Hepatocyte (in vitro differentiated cells): Measurements from ENCODE around the gene PLS3. TPM values are rescaled to one million over a fixed set of nuclear protein-coding genes. Genes with fewer than 3 reads are reported as not detected.
A peak's percentile ranks its signal among the peaks of the same experiment; 100 is the strongest.
"Not testable (repeated sequence)": the region's sequence is repeated elsewhere in the genome, so short reads cannot be mapped to it uniquely, and the experiment has no call there.

ENCODE experiments used
- DNase-seq: peaks from one replicate; pipeline ENCODE4 v3.0.0-alpha.2; 2016; ENCODE audit warnings: low spot score
- H2AFZ ChIP-seq: fragments of 200-600 bp; sonication (generic); 2 replicates; pipeline ENCODE4 v1.6.0; 2016; ENCODE audit warnings: antibody characterized with exemption, mild to moderate bottlenecking
- H3K27ac ChIP-seq: fragments of 200-600 bp; sonication (generic); 2 replicates; pipeline ENCODE4 v1.5.1; 2016; ENCODE audit warnings: mild to moderate bottlenecking
- H3K27me3 ChIP-seq: fragments of 200-600 bp; sonication (generic); 2 replicates; pipeline ENCODE4 v1.6.1; 2016
- H3K36me3 ChIP-seq: fragments of 200-600 bp; sonication (generic); replicated peaks from 2 replicates; pipeline ENCODE4 v1.5.1; 2016; ENCODE audit warnings: low read depth; ENCODE audit not compliant: insufficient read depth
- H3K4me1 ChIP-seq: fragments of 200-600 bp; sonication (generic); 2 replicates; pipeline ENCODE4 v1.5.1; 2016; ENCODE audit warnings: mild to moderate bottlenecking, moderate library complexity; ENCODE audit not compliant: insufficient read depth
- H3K4me2 ChIP-seq: fragments of 200-600 bp; sonication (generic); 2 replicates; pipeline ENCODE4 v1.6.0; 2016
- H3K4me3 ChIP-seq: fragments of 200-600 bp; sonication (generic); 2 replicates; pipeline ENCODE4 v1.5.1; 2016; ENCODE audit warnings: mild to moderate bottlenecking
- H3K79me2 ChIP-seq: fragments of 200-600 bp; sonication (generic); 2 replicates; pipeline ENCODE4 v1.6.0; 2017; ENCODE audit warnings: mild to moderate bottlenecking
- H3K9me2 ChIP-seq: fragments of 200-600 bp; sonication (generic); replicated peaks from 2 replicates; pipeline ENCODE4 v1.6.0; 2017; ENCODE audit warnings: mild to moderate bottlenecking; ENCODE audit not compliant: insufficient read depth
- H3K9me3 ChIP-seq: fragments of 200-600 bp; sonication (generic); 2 replicates; pipeline ENCODE4 v1.5.1; 2016; ENCODE audit warnings: low read depth, mild to moderate bottlenecking
- H4K20me1 ChIP-seq: fragments of 200-600 bp; sonication (generic); 2 replicates; pipeline ENCODE4 v1.6.0; 2016; ENCODE audit warnings: mild to moderate bottlenecking; ENCODE audit not compliant: insufficient read depth, poor library complexity, severe bottlenecking
- CTCF ChIP-seq: fragments of 200-600 bp; sonication (generic); IDR thresholded peaks from 2 replicates; pipeline ENCODE4 v1.5.1; 2016; ENCODE audit warnings: antibody characterized with exemption, mild to moderate bottlenecking; ENCODE audit not compliant: poor library complexity
- EZH2 ChIP-seq: fragments of 200-600 bp; sonication (generic); IDR thresholded peaks from 2 replicates; pipeline ENCODE4 v1.6.1; 2016; ENCODE audit warnings: antibody characterized with exemption, mild to moderate bottlenecking, borderline replicate concordance
- EZH2phosphoT487 ChIP-seq: fragments of 200-600 bp; sonication (generic); IDR thresholded peaks from one replicate; pipeline ENCODE4 v1.6.1; 2018; ENCODE audit warnings: antibody characterized with exemption, mild to moderate bottlenecking, low read depth, moderate library complexity; ENCODE audit not compliant: unreplicated experiment, severe bottlenecking
- WGBS: methylation state at CpG from one replicate; pipeline ENCODE4 v1.1.6; 2016; ENCODE audit warnings: low lambda C conversion rate; ENCODE audit errors: missing lambda C conversion rate; 5-methylcytosine and 5-hydroxymethylcytosine counted together
- polyA plus RNA-seq: library from polyadenylated mRNA; unstranded; fragments of >200 nt; fragmentation: Nextera tagmentation; extraction: Ambion mirVana; gene quantifications from 2 replicates; pipeline ENCODE4 v1.2.1, GENCODE V29; 2016
- total RNA-seq: library from RNA; depleted of rRNA; stranded (reverse); fragments of >200 nt; gene quantifications from 2 replicates; pipeline ENCODE4 v1.2.3, GENCODE V29; 2014

Gene PLS3
- total and polyA plus RNA-seq, 2 experiments from 2014 or later, result 277 to 361 TPM

GRCh38 chrX:115639334-115639880 is 78.4 kb downstream of the PLS3 start:
- no peak overlapping the region for H3K4me3 ChIP-seq
- H3K9me2 ChIP-seq, result no peaks in the 10 kb centered on the region
- WGBS, result 53% methylated on average over 5 of the region's 5 CpGs
- no peak for TF ChIP-seq EZH2phosphoT487
- TF ChIP-seq CTCF, result no peak
- no peak for TF ChIP-seq EZH2
- no peaks in the 10 kb centered on the region for H3K4me1 ChIP-seq
- H3K4me2 ChIP-seq, result no peak overlapping the region
- no peak overlapping the region for H2AFZ ChIP-seq
- DNase-seq, result no peak
- no peaks in the 10 kb centered on the region for H3K27me3 ChIP-seq
- no peak overlapping the region for H3K27ac ChIP-seq
- no peaks in the 10 kb centered on the region for H3K9me3 ChIP-seq
- H3K36me3 ChIP-seq, result no peaks in the 10 kb centered on the region
- H3K79me2 ChIP-seq, result no peaks in the 10 kb centered on the region
- H4K20me1 ChIP-seq, result no peaks in the 10 kb centered on the region

GRCh38 chrX:115642311-115642710 is 81.3 kb downstream of the PLS3 start:
- no peaks in the 10 kb centered on the region for H3K27me3 ChIP-seq
- H4K20me1 ChIP-seq, result no peaks in the 10 kb centered on the region
- no peak overlapping the region for H2AFZ ChIP-seq
- H3K27ac ChIP-seq, result peak overlapping the region; percentile 21
- no peaks in the 10 kb centered on the region for H3K79me2 ChIP-seq
- no peak for DNase-seq
- H3K4me1 ChIP-seq, result no peaks in the 10 kb centered on the region
- TF ChIP-seq EZH2phosphoT487 (no peak), EZH2 (no peak), CTCF (no peak)
- H3K9me2 ChIP-seq, result no peaks in the 10 kb centered on the region
- no peaks in the 10 kb centered on the region for H3K9me3 ChIP-seq
- no peak overlapping the region for H3K4me2 ChIP-seq
- H3K4me3 ChIP-seq, result no peak overlapping the region
- H3K36me3 ChIP-seq, result no peaks in the 10 kb centered on the region
- WGBS, result 93% methylated on average over 2 of the region's 2 CpGs

GRCh38 chrX:115642895-115643530 is 82.0 kb downstream of the PLS3 start:
- Histone ChIP-seq H3K9me3 (no peaks in the 10 kb centered on the region), H3K4me2 (no peak overlapping the region), H3K36me3 (no peaks in the 10 kb centered on the region), H3K79me2 (no peaks in the 10 kb centered on the region), H3K4me3 (no peak overlapping the region), H2AFZ (no peak overlapping the region), H3K4me1 (no peaks in the 10 kb centered on the region), H4K20me1 (no peaks in the 10 kb centered on the region), H3K27me3 (no peaks in the 10 kb centered on the region), H3K9me2 (no peaks in the 10 kb centered on the region), H3K27ac (peak overlapping the region; percentile 34)
- TF ChIP-seq EZH2 (no peak), CTCF (peak; percentile 99)
- peak; percentile 75 for DNase-seq
- whole genome bisulfite sequencing, result 36% methylated on average over 5 of the region's 5 CpGs

- H3K27ac ChIP-seq, H3K9me2 ChIP-seq, H2AFZ ChIP-seq, H3K9me3 ChIP-seq, H3K4me1 ChIP-seq, H4K20me1 ChIP-seq, H3K4me3 ChIP-seq, DNase-seq, H3K27me3 ChIP-seq, H3K4me2 ChIP-seq, H3K36me3 ChIP-seq, H3K79me2 ChIP-seq: not testable (repeated sequence)
- WGBS, result 96% methylated on average over 5 of the region's 5 CpGs
Measured at GRCh38 chrX:115644397-115644796, 83.4 kb downstream of the PLS3 start.
